GM19099 (cell line): ENCODE results near the gene STON2.

Experiments
- POLR2A ChIP-seq: IDR thresholded peaks from 3 replicates; pipeline ENCODE4 v1.6.1; 2011; ENCODE audit warnings: low read depth; ENCODE audit not compliant: insufficient read length; ENCODE audit errors: extremely low read depth

Gene STON2

GRCh38 chr14:81219759-81220579 lies 180.2 kb downstream of the STON2 start:
- no peak for TF ChIP-seq POLR2A

- TF ChIP-seq POLR2A: peak; percentile 99
Measured at GRCh38 chr14:81219210-81219758, 180.8 kb downstream of the STON2 start.

- no peak for TF ChIP-seq POLR2A
Measured at GRCh38 chr14:81211844-81212243, 188.3 kb downstream of the STON2 start.
